GM19397 (cell line): ENCODE measurements around the gene RNF115.
"Not testable (repeated sequence)": the region's sequence is repeated elsewhere in the genome, so short reads cannot be mapped to it uniquely, and the experiment has no call there.

Experiments
- ATAC-seq: cut with Tn5 transposase; IDR thresholded peaks from one replicate; pipeline ENCODE4 v1.9.1; 2021; ENCODE audit warnings: mild to moderate bottlenecking, moderate library complexity; ENCODE audit not compliant: unreplicated experiment

RNF115 gene

DNA sequence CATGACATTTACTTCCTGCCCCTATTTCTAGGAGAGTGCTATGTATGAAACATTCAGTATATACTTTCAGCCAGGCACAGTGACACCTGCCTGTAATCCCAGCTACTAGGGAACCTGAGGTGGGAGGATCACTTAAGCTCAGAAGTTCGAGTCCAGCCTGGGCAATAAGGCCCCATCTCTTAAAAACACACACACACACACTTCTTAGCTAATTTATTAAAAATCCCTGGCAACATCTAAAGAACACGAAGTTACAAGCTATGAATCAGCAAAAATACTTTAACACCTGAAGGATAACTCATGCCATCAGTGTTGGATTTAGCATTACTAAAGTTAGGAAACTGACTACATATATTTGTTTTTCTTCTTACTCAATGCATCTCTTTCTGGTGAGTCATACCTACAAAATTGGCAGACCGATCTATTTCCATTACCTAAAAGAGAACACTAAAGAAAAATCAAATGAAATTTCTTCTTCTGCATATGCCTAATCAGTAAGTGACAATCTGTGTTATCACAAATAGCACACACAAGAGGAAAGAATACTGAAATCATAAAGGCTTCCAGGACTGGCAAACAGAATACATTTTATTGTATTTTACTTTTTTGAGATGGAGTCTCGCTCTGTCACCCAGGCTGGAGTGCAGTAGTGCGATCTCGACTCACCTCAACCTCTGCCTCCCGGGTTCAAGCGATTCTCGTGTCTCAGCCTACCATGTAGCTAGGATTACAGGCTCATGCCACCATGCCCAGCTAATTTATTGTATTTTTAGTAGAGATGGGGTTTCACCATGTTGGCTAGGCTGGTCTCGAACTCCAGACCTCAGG, 41.4 kb downstream of the RNF115 start:
- no peak for ATAC-seq

DNA sequence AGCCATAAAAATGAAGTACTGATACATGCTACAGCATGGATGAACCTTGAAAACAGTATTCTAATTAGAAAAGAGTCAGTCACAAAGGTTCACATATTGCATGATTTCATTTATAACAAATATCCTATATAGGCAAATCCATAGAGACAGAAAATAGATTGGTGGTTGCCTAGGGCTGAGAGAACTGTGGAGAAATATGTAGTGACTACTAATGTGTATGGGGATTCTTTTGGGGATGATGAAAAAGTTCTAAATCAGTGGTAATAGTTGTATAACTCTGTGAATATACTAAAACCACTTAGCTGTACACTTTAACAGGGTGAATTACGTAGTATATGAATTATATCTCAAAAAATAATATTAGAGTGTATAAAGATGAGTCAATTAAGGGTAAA, 45.8 kb downstream of the RNF115 start:
- ATAC-seq, result no peak

DNA sequence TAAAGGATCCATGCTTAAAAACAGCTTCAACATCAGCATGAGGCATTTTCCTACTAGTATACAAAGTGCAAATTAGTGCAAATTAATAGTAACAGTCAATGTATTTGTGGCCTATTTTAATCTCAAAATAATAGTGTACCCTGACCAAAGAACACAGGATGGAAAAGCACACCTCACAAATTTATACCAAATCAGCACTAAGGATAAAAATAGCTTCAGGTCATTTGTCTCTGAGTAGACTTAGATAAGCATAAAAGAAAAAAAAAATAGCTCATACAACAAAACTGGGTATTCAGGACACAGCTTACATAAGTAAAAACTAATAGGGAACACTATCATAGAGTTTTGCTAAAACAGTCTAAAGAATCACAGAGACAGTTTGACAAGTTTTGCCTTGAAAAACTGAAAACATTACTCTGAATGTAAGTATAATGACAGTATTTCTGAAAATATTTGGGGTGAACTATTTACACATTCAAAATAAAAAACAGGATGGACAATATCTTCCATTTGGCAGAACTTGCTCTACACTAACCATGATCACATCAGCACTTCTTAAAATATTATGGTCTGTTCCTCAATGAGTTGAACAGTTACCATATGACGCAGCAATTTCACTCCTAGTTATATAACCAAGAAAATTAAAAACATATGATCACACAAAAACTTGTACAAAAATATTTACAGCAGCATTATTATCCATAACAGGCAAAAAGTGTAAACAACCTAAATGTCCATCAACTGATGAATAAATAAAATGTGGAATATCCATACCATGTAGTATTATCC, 46.3 kb downstream of the RNF115 start:
- no peak for ATAC-seq

DNA sequence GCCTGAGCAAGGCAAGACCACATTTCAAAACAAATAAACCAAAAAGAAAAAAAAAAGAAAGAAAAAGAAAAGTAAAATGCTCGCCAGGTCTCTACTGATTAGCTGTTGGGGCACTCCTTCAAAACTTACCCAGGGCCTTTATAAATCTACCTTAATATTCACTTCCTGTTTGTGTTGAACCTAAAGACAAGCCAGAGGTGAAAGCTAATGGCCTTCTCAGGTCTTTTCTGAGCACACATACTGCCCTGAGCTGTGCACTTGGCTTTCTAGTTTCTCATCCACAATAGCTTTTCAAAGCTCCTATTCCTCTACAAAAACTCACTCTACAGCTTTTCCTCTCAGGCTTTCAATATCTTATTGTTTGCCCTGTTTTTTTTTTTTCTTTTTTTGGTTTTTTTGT, 50.5 kb downstream of the RNF115 start:
- ATAC-seq, result no peak

DNA sequence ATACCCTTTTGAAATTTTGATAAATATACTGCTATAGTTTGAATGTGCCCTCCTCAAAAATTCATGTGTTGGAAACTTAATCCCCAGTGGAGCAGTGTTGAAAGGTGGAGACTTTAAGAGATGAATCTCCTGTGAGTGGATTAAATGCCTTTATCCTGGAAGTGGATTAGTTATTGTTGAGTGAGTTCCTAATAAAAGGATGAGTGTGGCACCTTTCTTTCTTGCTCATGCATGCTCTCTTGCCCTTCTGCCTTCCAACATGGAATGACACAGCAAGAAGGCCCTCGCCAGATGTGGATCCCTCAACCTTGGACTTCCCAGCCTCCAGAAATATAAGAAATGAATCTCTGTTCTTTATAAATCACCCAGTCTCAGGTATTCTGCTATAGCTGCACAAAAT, 52.8 kb downstream of the RNF115 start:
- no peak for ATAC-seq

DNA sequence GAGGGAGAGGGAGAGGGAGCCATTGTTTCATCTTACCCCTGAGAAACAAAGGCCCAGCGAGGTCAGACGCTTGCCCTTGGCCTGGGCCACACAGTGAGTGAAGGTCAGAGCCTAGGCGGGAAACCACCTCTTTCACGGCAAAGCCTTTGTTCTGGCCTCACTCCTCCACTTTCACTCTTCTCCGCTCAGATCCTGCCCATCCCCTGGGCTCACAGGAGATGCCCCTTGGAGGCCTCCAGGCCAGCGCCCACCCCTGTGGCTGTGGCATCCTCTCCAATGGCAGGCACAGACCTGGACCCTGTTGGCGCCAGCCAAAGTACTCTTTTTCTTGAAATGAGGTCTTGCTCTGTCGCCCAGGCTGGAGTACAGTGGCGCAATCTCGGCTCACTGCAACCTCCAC, 55.9 kb downstream of the RNF115 start:
- ATAC-seq, result not testable (repeated sequence)

DNA sequence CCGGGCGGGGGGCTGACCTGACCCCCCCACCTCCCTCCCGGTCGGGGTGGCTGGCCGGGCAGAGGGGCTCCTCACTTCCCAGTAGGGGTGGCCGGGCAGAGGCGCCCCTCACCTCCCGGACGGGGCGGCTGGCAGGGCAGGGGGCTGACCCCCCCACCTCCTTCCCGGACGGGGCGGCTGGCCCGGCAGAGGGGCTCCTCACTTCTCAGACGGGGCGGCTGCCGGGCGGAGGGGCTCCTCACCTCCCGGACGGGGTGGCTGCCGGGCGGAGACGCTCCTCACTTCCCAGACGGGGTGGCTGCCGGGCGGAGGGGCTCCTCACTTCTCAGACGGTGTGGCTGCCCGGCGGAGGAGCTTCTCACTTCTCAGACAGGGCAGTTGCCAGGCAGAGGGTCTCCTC, 57.0 kb downstream of the RNF115 start:
- ATAC-seq, result not testable (repeated sequence)

DNA sequence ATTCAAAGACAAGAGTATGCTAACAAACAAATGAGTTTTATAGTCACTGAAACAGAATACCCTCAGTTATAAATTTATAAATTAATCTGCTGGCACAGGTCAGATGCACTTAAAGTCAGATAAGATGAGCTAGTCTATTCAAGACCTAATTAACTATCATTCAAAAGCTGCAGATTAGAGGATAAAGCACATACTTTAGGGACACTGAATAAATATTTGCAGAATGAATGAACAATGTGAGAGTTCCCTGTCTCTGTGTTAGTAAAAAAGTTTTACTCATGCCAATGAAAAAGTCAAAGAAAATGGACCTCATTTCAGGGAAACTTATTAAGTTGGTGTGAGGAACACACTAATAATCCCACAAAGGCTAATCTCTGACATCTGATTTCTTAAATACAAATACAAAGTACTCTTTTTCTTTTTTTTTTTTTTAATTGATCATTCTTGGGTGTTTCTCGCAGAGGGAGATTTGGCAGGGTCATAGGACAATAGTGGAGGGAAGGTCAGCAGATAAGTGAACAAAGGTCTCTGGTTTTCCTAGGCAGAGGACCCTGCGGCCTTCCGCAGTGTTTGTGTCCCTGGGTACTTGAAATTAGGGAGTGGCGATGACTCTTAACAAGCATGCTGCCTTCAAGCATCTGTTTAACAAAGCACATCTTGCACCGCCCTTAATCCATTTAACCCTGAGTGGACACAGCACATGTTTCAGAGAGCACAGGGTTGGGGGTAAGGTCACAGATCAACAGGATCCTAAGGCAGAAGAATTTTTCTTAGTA, 58.1 kb downstream of the RNF115 start:
- ATAC-seq, result not testable (repeated sequence)

DNA sequence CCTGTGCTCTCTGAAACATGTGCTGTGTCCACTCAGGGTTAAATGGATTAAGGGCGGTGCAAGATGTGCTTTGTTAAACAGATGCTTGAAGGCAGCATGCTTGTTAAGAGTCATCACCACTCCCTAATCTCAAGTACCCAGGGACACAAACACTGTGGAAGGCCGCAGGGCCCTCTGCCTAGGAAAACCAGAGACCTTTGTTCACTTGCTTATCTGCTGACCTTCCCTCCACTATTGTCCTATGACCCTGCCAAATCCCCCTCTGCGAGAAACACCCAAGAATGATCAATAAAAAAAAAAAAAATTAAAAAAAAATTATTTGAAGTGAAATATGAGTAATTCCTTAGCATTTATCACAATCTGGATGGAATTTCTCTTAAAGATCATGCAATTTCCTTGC, 58.8 kb downstream of the RNF115 start:
- ATAC-seq, result not testable (repeated sequence)

DNA sequence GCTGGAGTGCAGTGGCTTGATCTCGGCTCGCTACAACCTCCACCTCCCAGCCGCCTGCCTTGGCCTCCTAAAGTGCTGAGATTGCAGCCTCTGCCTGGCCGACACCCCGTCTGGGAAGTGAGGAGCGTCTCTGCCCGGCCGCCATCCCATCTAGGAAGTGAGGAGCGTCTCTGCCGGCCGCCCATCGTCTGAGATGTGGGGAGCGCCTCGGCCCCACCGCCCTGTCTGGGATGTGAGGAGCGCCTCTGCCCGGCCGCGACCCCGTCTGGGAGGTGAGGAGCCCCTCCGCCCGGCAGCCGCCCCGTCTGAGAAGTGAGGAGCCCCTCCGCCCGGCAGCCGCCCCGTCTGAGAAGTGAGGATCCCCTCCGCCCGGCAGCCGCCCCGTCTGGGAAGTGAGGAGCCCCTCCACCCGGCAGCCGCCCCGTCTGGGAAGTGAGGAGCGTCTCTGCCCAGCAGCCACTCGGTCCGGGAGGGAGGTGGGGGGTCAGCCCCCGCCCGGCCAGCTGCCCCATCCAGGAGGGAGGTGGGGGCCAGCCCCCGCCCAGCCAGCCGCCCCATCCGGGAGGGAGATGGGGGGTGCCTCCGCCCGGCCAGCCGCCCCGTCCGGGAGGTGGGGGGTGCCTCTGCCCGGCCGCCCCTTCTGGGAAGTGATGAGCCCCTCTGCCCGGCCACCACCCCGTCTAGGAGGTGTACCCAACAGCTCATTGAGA, 59.5 kb downstream of the RNF115 start:
- not testable (repeated sequence) for ATAC-seq

DNA sequence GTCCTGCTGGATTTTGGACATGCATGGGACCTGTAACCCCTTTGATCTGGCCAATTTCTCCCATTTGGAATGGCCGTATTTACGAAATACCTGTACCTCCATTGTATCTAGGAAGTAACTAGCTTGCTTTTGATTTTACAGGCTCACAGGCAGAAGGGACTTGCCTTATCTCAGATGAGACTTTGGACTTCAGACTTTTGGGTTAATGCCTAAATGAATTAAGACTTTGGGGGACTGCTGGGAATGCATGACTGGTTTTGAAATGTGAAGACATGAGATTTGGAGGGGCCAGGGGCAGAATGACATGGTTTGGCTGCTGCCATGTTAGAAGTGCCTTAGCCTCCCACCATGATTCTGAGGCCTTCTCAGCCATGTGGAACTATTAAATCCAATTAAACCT, 61.9 kb downstream of the RNF115 start:
- not testable (repeated sequence) for ATAC-seq

DNA sequence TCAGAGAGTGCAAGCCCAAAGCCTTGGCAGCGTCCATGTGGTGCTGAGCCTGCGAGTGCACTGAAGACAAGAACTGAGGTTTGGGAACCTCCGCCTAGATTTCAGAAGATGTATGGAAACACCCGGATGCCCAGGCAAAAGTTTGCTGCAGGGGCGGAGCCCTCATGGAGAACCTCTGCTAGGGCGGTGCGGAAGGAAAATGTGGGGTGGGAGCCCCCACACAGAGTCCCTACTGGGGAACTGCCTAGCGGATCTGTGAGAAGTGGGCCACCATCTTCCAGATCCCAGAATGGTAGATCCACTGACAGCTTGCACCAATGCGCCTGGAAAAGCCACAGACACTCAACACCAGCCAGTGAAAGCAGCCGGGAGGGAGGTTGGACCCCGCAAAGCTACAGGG, 62.4 kb downstream of the RNF115 start:
- not testable (repeated sequence) for ATAC-seq

DNA sequence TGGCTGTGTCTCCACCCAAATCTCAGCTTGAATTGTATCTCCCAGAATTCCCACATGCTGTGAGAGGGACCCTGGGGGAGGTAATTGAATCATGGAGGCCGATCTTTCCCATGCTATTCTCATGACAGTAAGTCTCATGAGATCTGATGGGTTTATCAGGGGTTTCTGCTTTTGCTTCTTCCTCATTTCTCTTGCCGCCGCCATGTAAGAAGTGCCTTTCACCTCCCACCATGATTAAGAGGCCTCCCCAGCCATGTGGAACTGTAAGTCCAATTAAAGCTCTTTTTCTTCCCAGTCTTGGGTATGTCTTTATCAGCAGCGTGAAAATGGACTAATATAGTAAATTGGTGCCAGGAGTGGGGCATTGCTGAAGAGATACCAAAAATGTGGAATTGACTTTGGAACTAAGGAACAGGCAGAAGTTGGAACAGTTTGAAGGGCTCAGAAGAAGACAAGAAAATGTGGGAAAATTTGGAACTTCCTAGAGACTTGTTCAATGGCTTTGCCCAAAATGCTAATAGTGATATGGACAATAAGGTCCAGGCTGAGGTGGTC, 63.4 kb downstream of the RNF115 start:
- not testable (repeated sequence) for ATAC-seq

DNA sequence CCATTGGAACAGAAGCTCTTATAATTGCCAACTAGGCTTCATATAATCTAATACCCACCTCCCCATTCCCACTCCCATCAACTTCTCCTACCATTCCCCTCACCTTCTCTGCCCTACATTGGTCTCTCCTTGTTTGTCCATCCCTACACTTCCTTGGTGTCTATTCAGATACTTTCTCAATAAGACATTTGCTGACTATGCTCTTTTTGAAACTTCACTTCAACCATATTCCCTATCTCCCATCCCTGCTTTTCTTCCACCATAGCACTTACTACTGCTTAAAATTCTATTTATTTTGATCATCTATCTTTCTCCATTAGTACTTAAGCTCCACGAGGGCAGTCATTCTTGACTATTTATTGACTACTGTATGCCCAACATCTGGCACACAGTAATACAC, 64.2 kb downstream of the RNF115 start:
- no peak for ATAC-seq

DNA sequence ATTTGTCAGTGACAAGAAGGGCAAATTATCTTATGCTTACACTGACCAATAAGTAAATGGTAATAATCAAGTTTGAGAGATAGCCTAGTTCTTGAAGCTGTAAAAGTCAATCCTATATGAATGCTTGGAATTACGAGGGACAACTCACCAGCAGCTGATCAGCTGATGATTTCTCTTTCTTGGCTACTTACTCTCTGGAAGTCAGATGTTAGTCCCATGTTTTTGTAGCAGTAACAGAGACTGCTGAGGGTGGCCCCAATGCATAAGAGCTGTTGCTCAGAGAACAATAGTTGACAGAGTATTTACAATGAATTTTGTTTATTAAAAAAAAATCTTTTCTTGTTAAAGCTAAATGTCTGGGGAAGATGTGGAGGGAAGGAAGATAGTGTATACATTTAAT, 65.3 kb downstream of the RNF115 start:
- no peak for ATAC-seq

DNA sequence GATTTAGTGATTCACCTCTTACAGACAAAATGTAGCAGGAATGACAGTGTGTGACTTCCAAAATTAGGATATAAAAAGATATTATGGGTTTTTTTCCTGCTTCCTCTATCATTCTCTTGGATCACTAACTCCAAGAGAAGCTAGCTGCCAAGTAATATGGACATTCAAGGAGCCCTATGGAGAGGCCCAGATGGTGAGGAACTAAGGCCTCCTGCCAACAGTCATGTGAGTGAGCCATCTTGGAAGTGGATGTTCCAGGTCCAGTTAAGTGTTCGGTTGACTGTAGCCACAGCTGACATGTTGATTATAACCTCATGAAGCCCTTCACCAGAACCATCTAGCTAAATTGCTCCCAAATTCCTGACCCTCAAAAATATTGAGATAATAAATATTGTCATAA, 65.8 kb downstream of the RNF115 start:
- no peak for ATAC-seq

DNA sequence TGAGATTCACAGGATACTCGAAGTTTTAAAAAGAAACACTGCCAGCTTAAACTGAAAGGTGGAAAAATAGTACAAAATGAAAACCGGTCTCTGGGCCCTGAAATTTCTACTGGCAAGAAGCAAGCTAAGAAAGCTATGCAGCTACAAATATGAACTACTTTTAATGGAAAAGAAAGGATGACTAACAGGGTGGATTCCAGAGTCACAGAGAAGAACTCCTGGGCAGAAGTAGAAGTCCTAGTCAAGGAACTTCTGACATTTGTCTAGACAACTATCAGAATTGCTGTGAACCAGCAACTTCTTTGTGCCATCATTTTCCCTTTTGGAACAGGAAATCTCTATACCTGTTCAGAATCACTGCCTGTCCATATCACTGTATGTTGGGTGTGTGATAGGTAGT, 66.5 kb downstream of the RNF115 start:
- ATAC-seq, result no peak

DNA sequence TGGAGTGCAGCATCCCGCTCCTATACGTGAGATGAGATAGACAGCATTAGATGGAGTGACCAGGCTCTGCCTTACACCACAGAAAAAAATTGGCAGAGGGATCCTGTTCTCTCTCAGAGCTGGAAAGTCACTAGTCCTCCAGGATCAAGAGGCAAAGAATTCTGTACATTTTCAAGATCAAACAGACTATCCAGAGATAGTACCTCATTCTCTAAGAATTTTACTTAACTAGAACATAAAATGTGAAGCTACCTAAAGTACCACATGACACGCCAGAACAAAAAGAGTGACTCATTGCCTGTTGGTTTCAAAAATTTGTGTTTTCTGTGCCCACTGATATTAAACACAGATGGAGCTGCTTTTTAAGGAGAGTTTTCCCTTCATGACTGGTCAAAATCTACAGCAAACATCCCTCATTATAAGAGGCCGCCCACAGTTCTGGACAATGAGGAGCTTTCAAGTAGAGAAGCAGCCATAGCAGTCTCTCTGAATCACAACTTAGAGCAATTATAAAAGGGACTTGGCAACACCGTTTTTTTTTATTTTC, 72.3 kb downstream of the RNF115 start:
- ATAC-seq, result no peak

DNA sequence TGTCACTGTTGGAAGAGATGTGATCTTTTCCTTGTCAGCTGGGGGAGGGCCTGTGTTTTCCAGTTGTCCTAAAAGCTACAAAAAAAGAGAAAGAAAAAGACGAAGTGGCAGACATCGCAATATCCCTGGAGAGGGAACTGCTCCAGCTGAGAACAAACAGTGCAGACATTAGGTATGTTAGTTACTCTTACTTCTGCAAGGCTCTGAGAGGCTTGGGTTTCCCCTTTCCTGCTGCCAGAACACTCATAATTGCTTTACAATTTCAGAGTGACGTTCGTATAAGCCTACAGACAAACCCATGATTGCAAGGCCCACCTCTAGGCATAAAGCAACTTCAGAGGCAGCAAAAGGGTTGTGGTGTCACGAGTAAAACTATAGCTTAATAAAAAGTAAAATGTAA, 73.5 kb downstream of the RNF115 start:
- ATAC-seq, result no peak
